ENCODE measurements around the gene APBA2. TPM values are rescaled to one million over a fixed set of nuclear protein-coding genes. Genes with fewer than 3 reads are reported as not detected.

APBA2 gene
- total RNA-seq, 2 experiments from 2014 or later, result not detected

- Histone ChIP-seq H3K79me2 (ENCODE audit: insufficient read depth, low read depth, low read length) (no peaks in the 10 kb centered on the region), H4K20me1 (ENCODE audit: insufficient read depth, low read length) (no peaks in the 10 kb centered on the region), H3K4me1 (ENCODE audit: insufficient read depth, low read length, poor library complexity, severe bottlenecking) (no peaks in the 10 kb centered on the region), H3K4me2 (ENCODE audit: low read length) (no peak overlapping the region), H3K36me3 (ENCODE audit: insufficient read depth, low read length) (no peaks in the 10 kb centered on the region), H2AFZ (ENCODE audit: low read length) (no peak overlapping the region), H3K9me2 (ENCODE audit: insufficient read depth, low read length) (no peaks in the 10 kb centered on the region), H3K4me3 (ENCODE audit: low read depth, low read length, poor library complexity, severe bottlenecking) (no peak overlapping the region), H3K27ac (ENCODE audit: low read depth, low read length, poor library complexity, severe bottlenecking) (no peak overlapping the region), H3K9me3 (ENCODE audit: low read length) (no peaks in the 10 kb centered on the region)
- no TSS peak for BruUV-seq (replicated peaks)
- no peak for TF ChIP-seq CTCF (conservative IDR thresholded peaks at IDR 0.05; ENCODE audit: low read length)
- TF ChIP-seq EZH2phosphoT487 (IDR thresholded peaks at IDR 0.05; ENCODE audit: borderline replicate concordance, low read depth, low read length), result no peak
- DNase-seq (ENCODE audit: low spot score), result no peak
- intact Hi-C loops (cut with micrococcal nuclease; ENCODE audit: unreplicated experiment), result no loop called here
- POLR2A ChIA-PET, result no interaction called here
- CTCF ChIA-PET (ENCODE audit: unreplicated experiment), result no interaction called here
Measured at GRCh38 chr15:29087521-29088285, 201.9 kb downstream of the APBA2 start.

GRCh38 chr15:29088666-29089065 is 202.9 kb downstream of the APBA2 start:
- no peaks in the 10 kb centered on the region for H3K79me2 ChIP-seq (ENCODE audit: insufficient read depth, low read depth, low read length)
- POLR2A ChIA-PET, result interaction anchor here (0.7 kb wide), 1 partner anchor 1147 kb away, joined by 3 read pairs; no protein-coding TSS in a partner anchor
- H3K9me2 ChIP-seq (ENCODE audit: insufficient read depth, low read length), result no peaks in the 10 kb centered on the region
- H3K27ac ChIP-seq (ENCODE audit: low read depth, low read length, poor library complexity, severe bottlenecking), result no peak overlapping the region
- no peak overlapping the region for H3K4me2 ChIP-seq (ENCODE audit: low read length)
- no peaks in the 10 kb centered on the region for H3K36me3 ChIP-seq (ENCODE audit: insufficient read depth, low read length)
- DNase-seq (ENCODE audit: low spot score), result no peak
- no TSS peak for BruUV-seq (replicated peaks)
- H2AFZ ChIP-seq (ENCODE audit: low read length), result no peak overlapping the region
- CTCF ChIA-PET (ENCODE audit: unreplicated experiment), result no interaction called here
- H3K9me3 ChIP-seq (ENCODE audit: low read length), result no peaks in the 10 kb centered on the region
- intact Hi-C loops (cut with micrococcal nuclease; ENCODE audit: unreplicated experiment), result no loop called here
- H3K4me3 ChIP-seq (ENCODE audit: low read depth, low read length, poor library complexity, severe bottlenecking), result no peak overlapping the region
- TF ChIP-seq CTCF (conservative IDR thresholded peaks at IDR 0.05; ENCODE audit: low read length), result no peak
- no peak for TF ChIP-seq EZH2phosphoT487 (IDR thresholded peaks at IDR 0.05; ENCODE audit: borderline replicate concordance, low read depth, low read length)
- no peaks in the 10 kb centered on the region for H4K20me1 ChIP-seq (ENCODE audit: insufficient read depth, low read length)
- H3K4me1 ChIP-seq (ENCODE audit: insufficient read depth, low read length, poor library complexity, severe bottlenecking), result no peaks in the 10 kb centered on the region

Data from OCI-LY7 (cell line).